Spleen (tissue), 11 donors: ENCODE data around the gene SLC39A7. TPM values are rescaled to one million over a fixed set of nuclear protein-coding genes. Genes with fewer than 3 reads are reported as not detected.

Experiments
- DNase-seq: peaks from one replicate; pipeline ENCODE4 v3.0.0-alpha.2; 2020
- H3K27ac ChIP-seq, 8 donors: fragments of 200-600 bp; sonication (generic) in 7 of 8; 1 replicate in 4 of 8; 2 replicates in 4 of 8; pipeline versions ENCODE4 v1.5.0 to v1.8.0; 2016 to 2021; ENCODE audit warnings: inconsistent platforms in 4 of 8, mild to moderate bottlenecking in 4 of 8, moderate library complexity in 1 of 8
- H3K27me3 ChIP-seq, 7 donors: fragments of 200-600 bp; sonication (generic) in 6 of 7; replicated peaks in 1 of 7; 1 replicate in 4 of 7; 2 replicates in 3 of 7; pipeline versions ENCODE4 v1.5.0 to v1.8.0; 2016 to 2021; ENCODE audit warnings: inconsistent platforms in 3 of 7, mild to moderate bottlenecking in 1 of 7
- H3K36me3 ChIP-seq, 6 donors: fragments of 200-600 bp; sonication (generic) in 5 of 6; 1 replicate in 4 of 6; 2 replicates in 2 of 6; pipeline versions ENCODE4 v1.5.0 to v1.8.0; 2016 to 2021; ENCODE audit warnings: inconsistent platforms in 2 of 6
- H3K4me1 ChIP-seq, 6 donors: fragments of 200-600 bp; sonication (generic) in 5 of 6; 1 replicate in 3 of 6; 2 replicates in 3 of 6; pipeline versions ENCODE4 v1.5.0 to v1.8.0; 2016 to 2021; ENCODE audit warnings: inconsistent platforms in 3 of 6
- H3K4me3 ChIP-seq, 8 donors: fragments of 200-600 bp; sonication (generic) in 7 of 8; 1 replicate in 4 of 8; 2 replicates in 4 of 8; pipeline versions ENCODE4 v1.5.0 to v1.8.0; 2016 to 2021; ENCODE audit warnings: inconsistent platforms in 4 of 8, mild to moderate bottlenecking in 4 of 8, moderate library complexity in 2 of 8
- H3K9me3 ChIP-seq, 8 donors: fragments of 200-600 bp; sonication (generic) in 7 of 8; 1 replicate in 4 of 8; 2 replicates in 4 of 8; pipeline versions ENCODE4 v1.5.0 to v1.8.0; 2016 to 2021; ENCODE audit warnings: inconsistent platforms in 4 of 8
- CTCF ChIP-seq, 11 experiments: fragments of 200-600 bp in 7 of 11; fragments of 450-650 bp in 4 of 11; sonication (generic) in 4 of 11; IDR thresholded peaks in 8 of 11; conservative IDR thresholded peaks in 3 of 11; 1 replicate in 7 of 11; 2 replicates in 4 of 11; pipeline versions ENCODE4 v1.4.0 to v1.8.0; 2016 to 2021; ENCODE audit warnings: antibody characterized with exemption in 11 of 11, inconsistent platforms in 4 of 11, mild to moderate bottlenecking in 1 of 11
- POLR2A ChIP-seq, 3 donors: fragments of 450-650 bp; IDR thresholded peaks; one replicate each; pipeline ENCODE4 v1.5.1; 2017; ENCODE audit warnings: antibody characterized with exemption in 3 of 3, mild to moderate bottlenecking in 1 of 3
- POLR2AphosphoS5 ChIP-seq, 3 donors: sonication (generic); formaldehyde crosslinking; IDR thresholded peaks; one replicate each; pipeline ENCODE4 v1.5.1; 2017; ENCODE audit warnings: antibody characterized with exemption in 3 of 3
- WGBS, 5 donors: extraction: QIAGEN DNeasy Blood & Tissue Kit in 3 of 5; methylation state at CpG; one replicate each; pipeline versions ENCODE4 v1.1.5 to v1.1.7; 2013 to 2018; 5-methylcytosine and 5-hydroxymethylcytosine counted together
- intact Hi-C: fragments of 100-400 bp; cut with DNase I; formaldehyde crosslinking; loops from one replicate; pipeline ENCODE4 v1.15.0; 2023; ENCODE audit warnings: low total_unique reads
- polyA plus RNA-seq, 3 donors: library from polyadenylated mRNA; stranded (reverse); fragments of 200-250 nt; gene quantifications; one replicate each; pipeline ENCODE4 v1.2.1, GENCODE V29; 2013
- total RNA-seq, 7 donors: library from RNA; depleted of rRNA in 3 of 7; stranded (reverse); fragments of >200 nt in 3 of 7; fragmentation: NEBNext Ultra II Directional in 4 of 7; extraction: Animal tissue kit (Norgen Biotek cat#: 25700) in 4 of 7; gene quantifications; one replicate each; pipeline versions ENCODE4 v1.1.0 to v1.2.1, GENCODE V29; 2016 to 2021
- donor health status: healthy with polysubstance abuse.
- donor health status: DM: no; HTN: no; CAD: no; lungs with moderate emphysema.
- donor health status: DM: no; HTN: no; CAD: no.
- donor health status: Bipolar disorder and iron deficiency.
- donor health status: healthy.
- donor health status: DM: no; HTN: no; CAD: no.
- donor health status: DM: yes; HTN: yes; CAD: no.

The SLC39A7 gene
- total and polyA plus RNA-seq, 10 donors, result 28.8 to 58.7 (median 45.3) TPM

GRCh38 chr6:33208091-33208967 lies 7.7 kb downstream of the SLC39A7 start, which contains the start of gene RING1:
RING1 (plus strand) TSS chr6:33208500; CDS start chr6:33208823, 323 bp downstream.
- intact Hi-C loops, result no loop called here
- peak within 1 kb of the TSS; percentile 44 to 78 (median 66) for H3K4me3 ChIP-seq
- H3K27me3 ChIP-seq, result peaks cover 0 to 13% (median 5%) of the 10 kb centered on the region in 7 donors
- peak; percentile 97 for DNase-seq
- peaks cover 24 to 82% (median 51%) of the 10 kb centered on the region in 6 donors for H3K4me1 ChIP-seq
- peak within 1 kb of the TSS; percentile 93 to 95 (median 94) for H3K27ac ChIP-seq
- no peaks in the 10 kb centered on the region for H3K9me3 ChIP-seq
- WGBS, 5 donors, result 0 to 2% (median 0%) methylated on average over 32 to 84 of the region's 86 CpGs
- peaks cover 0 to 42% (median 27%) of the 10 kb centered on the region in 6 donors for H3K36me3 ChIP-seq
- peak; percentile 72 to 94 (median 93) for TF ChIP-seq POLR2A (IDR thresholded peaks at IDR 0.05)
- peak; percentile 99 to 100 (median 100) for TF ChIP-seq POLR2AphosphoS5 (IDR thresholded peaks at IDR 0.05)
- peak in 3 of 11 experiments; percentile 28 to 41 (median 28) for TF ChIP-seq CTCF (IDR thresholded peaks at IDR 0.05 in 8 of 11, conservative IDR thresholded peaks at IDR 0.05 in 3 of 11)

- Histone ChIP-seq H3K4me3 (no peak overlapping the region), H3K27ac (no peak overlapping the region), H3K27me3 (peaks cover 0 to 24% (median 8%) of the 10 kb centered on the region in 7 donors), H3K36me3 (peaks cover 0 to 34% (median 21%) of the 10 kb centered on the region in 6 donors), H3K4me1 (peaks cover 13 to 76% (median 45%) of the 10 kb centered on the region in 6 donors), H3K9me3 (no peaks in the 10 kb centered on the region)
- no peak for DNase-seq
- TF ChIP-seq CTCF (IDR thresholded peaks at IDR 0.05 in 8 of 11, conservative IDR thresholded peaks at IDR 0.05 in 3 of 11), result no peak
- no peak for TF ChIP-seq POLR2AphosphoS5 (IDR thresholded peaks at IDR 0.05)
- no peak for TF ChIP-seq POLR2A (IDR thresholded peaks at IDR 0.05)
- intact Hi-C loops, result no loop called here
- whole genome bisulfite sequencing, 5 donors, result 93 to 99% (median 95%) methylated on average over 8 to 10 of the region's 10 CpGs
Observed at GRCh38 chr6:33209856-33210255, 9.2 kb downstream of the SLC39A7 start.

- Histone ChIP-seq H3K27ac (no peak overlapping the region), H3K36me3 (peaks cover 0 to 34% (median 21%) of the 10 kb centered on the region in 6 donors), H3K4me3 (no peak overlapping the region), H3K27me3 (peaks cover 0 to 24% (median 8%) of the 10 kb centered on the region in 7 donors), H3K4me1 (peaks cover 13 to 63% (median 37%) of the 10 kb centered on the region in 6 donors), H3K9me3 (no peaks in the 10 kb centered on the region)
- intact Hi-C loops, result no loop called here
- DNase-seq, result no peak
- 87 to 90% (median 89%) methylated on average over 17 of the region's 17 CpGs for WGBS, 5 donors
- no peak for TF ChIP-seq CTCF (IDR thresholded peaks at IDR 0.05 in 8 of 11, conservative IDR thresholded peaks at IDR 0.05 in 3 of 11)
- TF ChIP-seq POLR2AphosphoS5 (IDR thresholded peaks at IDR 0.05), result no peak
- TF ChIP-seq POLR2A (IDR thresholded peaks at IDR 0.05), result no peak
Observed at GRCh38 chr6:33211136-33211535, 10.5 kb downstream of the SLC39A7 start.
